Stimulated activated CD8-positive, alpha-beta memory T cell treated with anti-CD3 and anti-CD28 coated beads, Interleukin-15, amount 100 ng/mL, for 48 hours (primary cell): ENCODE results near the gene PSMD7.
"Not testable (repeated sequence)": the region's sequence is repeated elsewhere in the genome, so short reads cannot be mapped to it uniquely, and the experiment has no call there.

ENCODE experiments used
- DNase-seq, 2 donors: peaks; one replicate each; pipeline ENCODE4 v3.0.0-alpha.2; 2020; ENCODE audit warnings: low read depth in 2 of 2

PSMD7 gene

DNA sequence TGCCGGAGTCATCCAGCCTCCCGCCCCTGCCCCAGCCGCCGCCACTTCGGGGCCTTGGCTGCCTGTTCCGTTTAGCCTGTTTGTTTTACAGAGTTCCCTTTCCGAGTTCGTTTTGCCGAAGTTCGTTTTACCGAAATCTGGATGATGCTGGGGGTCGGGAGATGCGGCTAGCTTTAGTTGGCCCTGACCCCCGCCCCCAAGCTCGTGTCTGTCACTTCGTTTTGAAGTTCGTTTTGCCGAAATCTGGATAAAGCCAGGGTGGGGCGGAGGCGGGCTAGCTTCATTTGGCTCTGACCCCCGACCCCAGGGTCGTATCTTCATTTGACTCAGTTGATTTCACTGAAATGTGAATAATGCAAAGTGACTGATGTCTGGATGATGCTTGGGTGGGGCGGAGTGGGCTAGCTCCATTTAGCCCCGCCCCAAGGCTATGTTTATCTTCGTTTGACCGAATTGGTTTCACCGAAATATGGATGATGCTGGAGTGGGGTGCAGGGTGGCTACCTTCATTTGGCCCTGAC, 591 bp downstream of the PSMD7 start:
- DNase-seq, result peak; percentile 17 to 34

DNA sequence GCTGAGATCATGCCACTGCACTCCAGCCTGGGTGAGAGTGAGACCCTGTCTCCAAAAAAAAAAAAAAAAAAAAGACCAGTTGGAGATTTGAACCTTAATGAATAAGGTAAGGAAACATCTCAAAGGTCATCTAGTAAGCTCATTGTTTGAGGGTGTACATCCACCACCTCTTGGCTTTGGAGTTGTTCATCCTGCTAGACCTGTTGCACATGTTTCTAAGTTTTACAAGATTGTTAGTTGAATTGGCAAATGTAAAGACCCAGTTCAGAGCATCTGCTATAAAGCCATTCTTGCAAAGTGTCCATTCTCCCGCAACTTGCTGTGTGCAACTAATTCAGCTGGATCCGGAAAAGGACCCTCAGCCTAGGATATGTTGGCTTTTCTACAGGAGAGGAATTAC, 1.5 kb downstream of the PSMD7 start:
- DNase-seq, result no peak

DNA sequence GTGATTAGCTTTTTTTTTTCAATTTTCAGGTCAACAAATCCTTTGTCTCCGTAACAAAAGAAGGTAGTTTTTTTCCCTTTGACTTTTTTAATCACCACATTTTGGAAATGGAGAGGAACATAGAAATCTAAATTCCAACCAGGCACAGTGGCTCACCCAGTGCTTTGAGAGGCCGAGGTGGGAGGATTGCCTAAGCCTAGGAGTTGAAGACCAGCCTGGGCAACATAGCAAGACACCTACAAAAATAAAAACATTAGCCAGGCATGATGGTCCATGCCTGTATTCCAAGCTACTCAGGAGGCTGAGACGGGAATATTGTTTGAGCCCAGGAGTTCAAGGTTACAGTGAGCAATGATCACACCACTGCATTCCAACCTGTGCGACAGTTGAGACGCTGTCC, 5.7 kb downstream of the PSMD7 start:
- DNase-seq, result no peak

DNA sequence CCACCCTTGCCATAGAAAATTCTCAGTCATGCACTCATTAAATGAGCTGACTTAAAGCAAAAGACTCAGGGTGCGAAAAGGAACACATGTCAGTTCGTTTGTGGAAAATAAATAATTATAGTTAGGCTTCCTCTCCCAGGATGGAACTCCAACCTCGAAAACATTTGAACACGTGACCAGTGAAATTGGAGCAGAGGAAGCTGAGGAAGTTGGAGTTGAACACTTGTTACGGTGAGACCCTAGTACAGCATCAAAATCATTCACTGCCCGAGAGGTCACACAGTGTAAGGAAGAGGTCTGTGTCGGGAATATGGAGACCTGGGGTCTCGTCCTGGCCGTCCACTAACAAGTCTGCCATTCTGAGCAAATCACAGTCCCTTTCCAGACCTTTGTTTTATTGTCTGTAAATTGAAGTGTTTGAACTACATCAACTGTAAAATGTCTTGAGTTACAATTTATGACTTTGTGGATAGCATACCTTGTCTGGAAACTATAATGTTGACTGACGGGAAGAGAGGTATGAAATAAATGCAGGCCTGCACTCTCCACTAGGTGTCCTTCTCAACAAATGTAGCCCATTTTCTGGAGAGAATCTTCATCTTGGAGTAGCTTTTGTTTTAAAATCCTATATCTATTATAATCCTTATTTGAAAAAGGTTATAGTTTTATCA, 7.7 kb downstream of the PSMD7 start:
- DNase-seq, result no peak

DNA sequence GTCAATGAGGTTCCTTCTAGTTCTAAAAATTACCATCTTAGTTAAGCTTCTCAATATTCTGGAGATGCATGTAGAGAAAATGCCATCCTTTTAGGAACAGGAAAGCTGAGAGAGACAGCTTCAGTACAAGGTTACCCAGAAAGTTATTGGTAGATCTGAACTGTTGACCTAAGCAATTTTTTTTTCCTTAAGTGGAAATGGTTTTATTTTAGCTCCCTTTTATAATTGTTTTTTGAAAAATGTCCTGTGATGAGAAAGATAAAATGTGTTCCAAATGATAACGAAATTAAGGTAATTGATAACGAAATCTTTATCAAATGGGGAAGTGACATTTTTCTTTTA, 8.2 kb downstream of the PSMD7 start:
- DNase-seq, result no peak

DNA sequence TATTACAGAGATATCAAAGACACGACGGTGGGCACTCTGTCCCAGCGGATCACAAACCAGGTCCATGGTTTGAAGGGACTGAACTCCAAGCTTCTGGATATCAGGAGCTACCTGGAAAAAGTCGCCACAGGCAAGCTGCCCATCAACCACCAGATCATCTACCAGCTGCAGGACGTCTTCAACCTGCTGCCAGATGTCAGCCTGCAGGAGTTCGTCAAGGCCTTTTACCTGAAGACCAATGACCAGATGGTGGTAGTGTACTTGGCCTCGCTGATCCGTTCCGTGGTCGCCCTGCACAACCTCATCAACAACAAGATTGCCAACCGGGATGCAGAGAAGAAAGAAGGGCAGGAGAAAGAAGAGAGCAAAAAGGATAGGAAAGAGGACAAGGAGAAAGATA, 8.7 kb downstream of the PSMD7 start:
- no peak for DNase-seq

DNA sequence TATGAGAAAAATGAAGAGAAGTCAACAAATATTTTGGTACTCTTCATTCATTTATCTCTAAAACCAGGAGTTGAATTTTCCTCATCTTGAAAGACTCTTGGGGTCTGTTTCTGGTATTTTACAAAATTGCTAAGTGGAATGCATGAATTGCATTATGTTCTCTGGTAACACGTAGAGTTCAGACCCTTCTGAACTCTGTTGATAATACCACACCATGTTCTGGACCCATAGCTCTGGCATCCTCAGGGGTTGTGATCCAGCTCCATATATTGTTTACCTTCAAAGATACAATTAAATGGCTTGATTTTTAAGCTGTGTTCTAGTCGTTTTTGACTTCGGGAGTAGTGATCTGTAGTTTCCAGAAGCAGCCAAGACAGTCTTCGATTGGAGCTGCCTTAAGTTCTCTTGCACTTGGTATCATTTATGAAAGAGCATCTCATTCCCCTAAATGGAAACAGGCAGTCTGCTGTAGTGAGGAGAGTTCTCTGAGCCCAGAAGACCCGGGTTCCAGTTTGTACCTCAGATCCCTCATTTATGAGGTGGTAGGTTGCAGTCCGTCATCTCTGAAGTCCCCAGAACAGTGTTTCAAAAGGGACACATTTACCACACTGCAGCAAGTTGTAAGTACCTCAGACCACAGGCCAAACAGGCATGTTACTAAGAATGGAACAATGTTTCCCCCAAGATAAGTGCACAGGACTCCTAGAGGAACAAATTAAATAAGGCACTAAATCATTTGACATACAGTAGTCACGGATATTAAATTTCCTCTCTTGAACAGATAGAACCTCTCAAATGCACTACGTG, 9.6 kb downstream of the PSMD7 start:
- no peak for DNase-seq

DNA sequence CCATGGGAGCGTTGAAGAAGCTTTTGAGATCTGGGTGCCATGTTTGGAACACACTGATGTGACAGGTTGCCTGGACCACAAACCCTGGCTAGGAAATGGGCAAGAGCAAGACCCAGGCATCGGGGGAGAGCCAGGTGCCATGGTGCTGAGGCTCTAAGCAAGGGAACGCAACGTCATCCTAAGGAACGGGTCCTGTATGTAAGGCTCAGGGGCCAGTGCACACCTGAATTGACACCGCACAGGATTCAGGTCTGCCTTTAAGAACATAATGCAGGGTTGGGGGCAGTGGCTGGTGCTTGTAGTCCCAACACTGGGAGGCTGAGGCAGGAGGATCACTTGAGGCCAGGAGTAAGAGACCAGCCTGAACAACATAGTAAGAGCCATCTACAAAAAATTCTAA, 10.8 kb downstream of the PSMD7 start:
- DNase-seq, result no peak

DNA sequence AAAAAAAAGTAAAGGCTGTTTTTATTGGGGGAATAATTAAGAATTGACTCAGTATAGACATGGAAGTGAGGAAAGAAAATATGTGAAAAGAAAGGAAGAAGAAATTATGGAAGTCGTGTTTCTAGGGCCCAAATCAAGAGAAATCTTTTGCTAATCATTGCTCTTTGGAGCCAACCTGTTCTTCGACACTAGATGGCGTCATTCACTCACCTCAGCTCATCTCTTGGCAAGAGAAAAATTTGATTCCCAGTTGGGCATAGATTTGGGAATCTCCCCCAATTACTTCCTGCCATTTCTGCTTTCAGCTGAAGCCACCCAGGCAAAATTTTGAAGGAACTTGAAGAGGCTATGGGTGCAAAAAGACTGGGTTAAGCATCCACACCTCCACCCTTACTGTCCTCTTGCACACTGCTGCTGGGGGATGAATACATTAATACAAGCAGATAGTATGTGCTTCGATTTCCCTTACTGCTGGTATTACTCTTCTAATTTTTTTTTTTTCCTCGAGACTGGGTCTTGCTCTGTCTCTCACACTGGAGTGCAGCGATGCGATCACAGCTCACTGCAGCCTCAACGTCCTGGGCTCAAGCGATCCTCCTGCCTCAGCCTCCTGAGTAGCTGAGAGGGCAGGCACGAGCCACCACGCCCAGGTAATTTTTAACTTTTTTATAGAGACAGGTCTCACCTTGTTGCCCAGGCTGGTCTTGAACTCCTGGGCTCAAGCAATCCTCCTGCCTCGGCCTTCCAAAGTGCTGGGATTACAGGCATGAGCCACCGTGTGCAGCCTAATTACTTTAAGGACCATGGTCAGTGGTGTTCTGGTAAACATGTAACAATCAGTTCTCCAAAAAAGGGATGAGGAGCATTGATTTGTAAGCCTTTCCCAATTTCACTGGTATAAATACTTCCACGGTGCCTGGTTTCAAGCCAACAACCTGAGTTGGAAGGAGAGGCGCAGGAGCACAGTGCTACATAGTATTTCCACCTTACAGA, 13.5 kb downstream of the PSMD7 start:
- no peak for DNase-seq

DNA sequence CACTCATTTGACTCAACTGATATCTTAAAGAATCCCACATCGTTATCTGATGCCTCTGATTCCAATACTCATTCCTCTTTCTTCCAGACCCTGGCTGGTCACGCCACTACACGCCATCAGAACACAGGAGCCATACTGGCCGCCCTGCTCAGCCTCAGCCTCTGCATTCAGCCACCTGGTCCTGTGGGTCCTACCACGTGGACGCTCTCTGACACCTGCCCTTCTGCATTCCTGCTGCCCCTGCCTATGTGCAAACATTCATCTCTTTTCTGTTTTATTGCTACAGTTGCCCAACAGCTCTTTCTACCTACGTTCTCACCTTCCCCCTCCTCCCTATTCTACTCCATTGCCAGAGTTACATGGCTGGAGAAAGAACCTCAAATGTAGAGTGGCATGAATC, 18.4 kb downstream of the PSMD7 start:
- no peak for DNase-seq

DNA sequence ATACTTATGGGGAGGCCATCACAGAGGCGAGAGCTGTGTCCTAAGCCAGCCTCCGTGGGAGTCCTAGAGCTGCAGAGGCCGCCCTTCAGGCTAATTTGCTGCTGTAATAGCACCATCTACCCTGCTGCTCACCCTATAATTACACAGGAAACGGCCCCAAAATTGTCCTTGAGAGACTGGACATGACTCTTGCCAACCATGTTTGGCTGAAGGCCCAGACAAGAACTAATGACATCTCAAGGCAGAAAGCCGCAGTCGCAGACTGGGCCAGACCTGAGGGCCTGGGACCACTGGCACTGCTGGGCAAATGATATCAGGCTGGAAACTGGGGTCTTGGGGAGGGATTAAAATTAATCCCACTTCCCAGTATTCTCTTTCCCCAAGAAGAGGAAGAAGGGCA, 24.1 kb downstream of the PSMD7 start:
- no peak for DNase-seq

DNA sequence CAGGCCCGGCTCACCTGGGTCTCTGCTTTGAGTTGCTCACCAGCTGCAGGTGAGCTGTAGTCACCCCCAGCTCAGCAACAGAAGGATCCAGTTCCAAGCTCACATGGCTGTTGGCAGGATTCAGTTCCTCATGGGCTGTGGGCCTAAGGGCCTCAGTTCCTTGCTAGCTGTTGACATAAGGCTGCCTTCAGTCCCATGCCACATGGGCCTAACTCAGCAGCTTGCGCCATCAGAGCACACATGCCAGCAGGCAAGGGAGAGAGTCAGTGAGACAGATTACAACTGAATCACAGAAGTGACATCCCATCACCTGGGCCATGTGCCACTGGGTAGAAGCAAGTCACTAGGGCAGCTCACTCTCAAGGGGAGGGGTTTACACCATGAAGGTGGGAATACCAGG, 24.7 kb downstream of the PSMD7 start:
- no peak for DNase-seq

DNA sequence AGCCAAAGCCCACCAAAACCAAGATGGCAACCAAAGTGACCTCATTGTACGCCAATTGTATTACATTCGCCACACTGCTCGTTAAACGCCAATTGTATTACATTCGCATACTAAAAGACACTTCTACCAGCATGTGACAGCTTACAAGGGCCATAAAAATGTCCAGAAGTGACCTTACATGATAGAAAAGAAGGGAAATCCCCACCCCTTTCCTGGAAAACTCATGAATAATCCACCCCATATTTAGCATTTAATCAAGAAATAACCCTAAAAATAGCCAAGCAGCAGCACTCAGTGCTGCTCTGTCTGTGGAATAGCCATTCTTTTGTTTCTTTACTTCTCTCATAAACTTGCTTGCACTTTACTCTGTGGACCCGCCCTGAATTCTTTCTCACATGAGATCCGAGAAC, 25.7 kb downstream of the PSMD7 start:
- no peak for DNase-seq

DNA sequence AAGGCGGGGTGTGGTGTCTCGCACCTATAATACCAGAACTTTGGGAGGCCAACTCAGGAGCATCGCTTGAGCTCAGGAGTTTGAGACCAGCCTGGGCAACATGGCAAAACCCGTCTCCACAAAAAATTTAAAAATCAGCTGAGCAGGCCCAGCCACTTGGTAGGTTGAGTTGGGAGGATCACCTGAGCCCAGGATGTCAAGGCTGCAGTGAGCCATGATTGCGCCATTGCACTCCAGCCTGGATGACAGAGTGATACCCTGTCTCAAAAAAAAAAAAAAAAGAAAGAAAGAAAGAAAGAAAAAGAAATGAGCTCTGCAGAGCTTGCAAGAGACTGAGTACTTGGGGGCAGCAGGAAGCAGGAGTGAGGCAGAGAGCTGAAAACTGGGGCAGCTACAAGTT, 28.2 kb downstream of the PSMD7 start:
- not testable (repeated sequence) for DNase-seq

DNA sequence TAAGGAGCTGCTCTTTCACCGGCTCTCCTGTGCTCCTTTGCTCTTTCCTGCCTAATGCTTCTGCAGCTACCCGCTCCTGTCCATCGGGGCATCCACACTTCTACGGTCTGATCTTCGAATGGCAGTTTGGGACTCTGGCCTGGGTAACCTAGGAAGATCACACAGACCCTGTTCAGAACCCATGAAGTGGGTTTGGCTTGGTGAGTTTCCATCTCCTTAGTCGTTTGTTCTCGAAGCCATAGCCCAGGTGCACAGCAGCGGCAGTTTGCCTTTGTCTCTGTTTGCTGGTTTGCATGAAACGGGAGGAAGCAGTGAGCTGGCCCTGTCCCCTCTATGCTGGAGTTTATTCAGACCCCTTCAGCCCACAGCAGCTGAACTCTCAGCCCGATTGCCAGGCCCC, 29.0 kb downstream of the PSMD7 start:
- DNase-seq, result no peak

DNA sequence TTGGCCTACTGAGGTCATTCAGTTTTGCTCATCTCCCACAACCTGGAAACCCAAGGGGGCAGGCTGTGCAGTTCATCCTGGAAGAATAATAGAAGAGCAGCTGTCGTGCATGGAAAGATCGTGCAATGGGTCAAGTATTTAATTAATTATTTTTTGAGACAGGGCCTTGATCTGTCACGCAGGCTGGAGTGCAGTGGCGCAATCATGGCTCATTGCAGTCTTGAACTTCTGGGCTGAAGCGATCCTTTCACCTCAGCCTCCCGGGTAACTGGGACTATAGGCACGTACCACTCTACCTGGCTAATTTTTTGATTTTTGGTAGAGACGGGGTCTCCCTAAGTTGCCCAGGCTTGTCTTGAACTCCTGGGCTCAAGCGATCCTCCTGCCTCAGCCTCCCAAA, 31.7 kb downstream of the PSMD7 start:
- DNase-seq, result not testable (repeated sequence)

DNA sequence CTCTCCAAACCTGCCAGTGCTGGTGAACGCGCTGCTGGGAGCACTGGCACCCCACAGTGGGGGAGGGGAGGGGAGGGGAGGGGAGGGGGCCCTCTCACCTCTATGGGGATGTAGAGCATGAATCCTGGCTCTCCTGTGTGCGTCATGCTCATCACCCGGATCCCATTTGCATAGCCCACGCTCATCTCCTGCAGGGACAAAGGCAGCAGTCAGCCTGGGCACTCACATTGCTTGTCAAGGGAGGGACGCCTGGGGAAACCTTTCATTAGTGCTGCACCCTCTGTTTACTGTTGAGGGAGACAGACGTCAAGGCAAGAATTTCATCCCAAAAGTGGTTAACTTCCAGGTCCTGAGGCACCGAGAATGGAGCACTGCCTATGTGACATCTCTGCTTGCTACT, 35.9 kb downstream of the PSMD7 start:
- DNase-seq, result not testable (repeated sequence)

DNA sequence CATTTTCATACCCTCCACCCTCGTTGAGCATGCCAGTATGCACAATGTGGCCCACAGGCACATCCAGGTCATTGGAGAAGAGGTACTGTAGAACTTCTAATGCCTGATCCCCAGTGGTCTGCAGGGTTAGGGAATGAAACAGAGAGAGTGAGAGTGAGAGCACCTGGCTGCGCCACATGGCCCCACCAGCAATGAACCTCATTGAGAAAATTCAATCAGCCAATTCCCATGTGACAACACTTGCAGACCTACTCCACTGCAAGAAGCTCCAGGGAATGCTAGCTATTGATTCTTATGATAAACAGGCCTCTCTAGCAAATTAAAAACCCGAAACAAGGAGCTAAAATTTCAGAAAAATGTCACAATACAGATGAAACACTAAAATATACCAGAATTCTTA, 40.9 kb downstream of the PSMD7 start:
- not testable (repeated sequence) for DNase-seq

DNA sequence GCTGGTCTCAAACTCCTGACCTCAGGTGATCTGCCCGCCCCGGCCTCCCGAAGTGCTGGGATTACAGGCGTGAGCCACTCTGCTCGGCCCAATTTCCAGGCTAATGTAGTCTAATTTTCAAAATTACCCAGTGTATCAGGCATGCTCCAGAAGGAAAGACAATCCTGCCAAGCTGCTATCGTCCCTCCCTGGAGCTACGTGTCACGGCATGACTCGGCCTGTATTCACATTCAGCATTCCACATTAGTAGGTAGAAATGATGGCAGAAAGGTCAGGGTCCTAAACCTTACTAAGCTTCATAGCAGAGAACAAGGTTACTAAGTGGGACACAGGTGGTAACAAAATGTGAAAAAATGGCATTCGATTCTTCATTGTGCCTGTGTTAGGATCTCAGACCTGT, 42.6 kb downstream of the PSMD7 start:
- not testable (repeated sequence) for DNase-seq

DNA sequence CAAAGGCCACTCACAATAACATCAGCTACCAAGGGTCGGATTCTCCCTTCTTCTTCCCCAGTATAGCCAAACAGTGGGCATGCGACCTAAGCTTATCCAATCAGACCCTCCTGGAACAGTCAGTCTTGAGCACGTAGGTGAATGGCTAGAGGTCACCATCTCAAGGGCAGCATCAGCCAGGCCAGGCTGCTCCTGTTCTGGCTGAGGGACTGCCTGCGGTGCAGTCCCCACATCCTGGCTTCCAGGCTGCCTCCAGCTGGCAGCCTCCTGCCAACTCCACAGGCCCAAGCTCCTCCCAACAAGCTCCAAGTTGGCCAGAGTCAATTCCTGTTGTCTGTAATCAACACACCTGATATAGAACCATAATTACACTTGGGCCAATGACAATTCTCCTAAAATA, 56.4 kb downstream of the PSMD7 start:
- not testable (repeated sequence) for DNase-seq
